SKM-1 (cell line): Measurements from ENCODE around the gene MYO10.
"Not testable (repeated sequence)": the region's sequence is repeated elsewhere in the genome, so short reads cannot be mapped to it uniquely, and the experiment has no call there.

Source experiments
- DNase-seq: peaks from one replicate; lab custom pipeline; 2025; ENCODE audit not compliant: unreplicated experiment; lab: John Stamatoyannopoulos, UW

Gene MYO10

GRCh38 chr5:16721151-16722096 is 214.7 kb downstream of the MYO10 start:
- no peak for DNase-seq

GRCh38 chr5:16718036-16718435 is 218.1 kb downstream of the MYO10 start:
- DNase-seq = not testable (repeated sequence)

DNA sequence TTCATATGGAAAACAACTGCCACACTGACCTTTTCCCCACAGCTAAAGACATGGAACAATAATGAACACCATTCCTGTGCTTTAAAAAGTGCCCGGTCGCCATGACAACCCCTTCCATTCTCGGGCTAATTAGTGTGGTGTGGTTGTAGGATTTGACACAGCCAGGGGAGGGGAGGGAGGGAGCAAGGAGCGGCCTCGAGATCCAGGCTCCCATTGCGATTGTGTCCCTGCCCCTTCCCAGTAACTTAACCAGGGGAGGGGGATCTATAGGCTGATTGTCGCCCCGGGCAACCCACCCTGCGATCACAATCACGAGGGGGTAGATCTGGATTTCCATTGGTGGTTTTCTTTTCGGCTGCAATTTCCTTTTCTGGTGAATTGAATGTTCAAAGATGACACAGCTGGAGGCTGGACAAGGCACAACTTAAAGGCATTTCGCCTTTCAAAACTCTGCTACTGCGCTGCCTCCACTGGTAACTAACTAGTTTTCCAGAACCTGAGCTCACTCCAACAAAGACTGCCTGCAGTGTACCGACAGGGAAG is 222.6 kb downstream of the MYO10 start:
- DNase-seq = no peak

DNA sequence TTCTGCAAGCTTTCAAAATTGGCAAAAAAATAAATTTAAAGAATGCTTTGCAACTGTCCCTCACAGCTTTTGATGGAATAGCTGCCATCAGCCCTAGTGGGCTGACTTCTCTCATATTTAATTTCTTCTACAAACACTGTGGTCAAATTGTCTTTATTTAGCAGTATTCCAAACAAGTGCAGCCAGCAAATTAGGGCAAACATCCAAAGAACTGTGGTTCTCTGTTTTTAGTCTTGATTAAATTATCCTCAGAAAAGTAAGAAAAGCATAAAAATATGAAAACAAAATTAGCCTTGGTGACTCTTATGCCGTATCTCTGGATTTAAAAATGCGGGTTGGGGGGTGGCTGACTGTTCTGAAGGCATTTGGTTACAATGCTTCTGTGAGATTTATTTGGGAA is 223.5 kb downstream of the MYO10 start:
- DNase-seq = no peak

DNA sequence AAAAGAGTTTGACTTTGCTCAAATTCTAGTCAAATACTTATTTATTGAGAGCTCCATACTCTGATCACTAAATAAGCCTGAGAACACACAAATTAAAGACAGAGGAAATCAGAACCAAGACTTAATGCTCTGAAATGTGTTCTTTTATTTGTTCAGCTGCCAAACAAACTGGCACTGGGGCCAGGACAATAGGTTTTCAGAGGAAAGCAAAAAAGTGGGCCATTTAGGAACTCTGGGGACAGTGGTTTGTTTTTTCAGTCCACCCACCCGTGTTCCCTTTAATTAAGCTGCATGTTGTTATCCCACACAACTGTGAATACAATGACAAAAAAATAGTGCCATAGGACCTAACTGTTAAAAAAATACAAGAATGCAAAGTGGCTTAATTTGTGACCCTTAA is 223.9 kb downstream of the MYO10 start:
- DNase-seq = no peak

- DNase-seq = no peak
These were observed 226.2 kb downstream of the MYO10 start for GRCh38 chr5:16709691-16710433.

- no peak for DNase-seq
These were observed 228.3 kb downstream of the MYO10 start for GRCh38 chr5:16707869-16708192.

GRCh38 chr5:16707168-16707868 is 228.8 kb downstream of the MYO10 start:
- no peak for DNase-seq

GRCh38 chr5:16704945-16705344 is 231.1 kb downstream of the MYO10 start:
- no peak for DNase-seq

DNA sequence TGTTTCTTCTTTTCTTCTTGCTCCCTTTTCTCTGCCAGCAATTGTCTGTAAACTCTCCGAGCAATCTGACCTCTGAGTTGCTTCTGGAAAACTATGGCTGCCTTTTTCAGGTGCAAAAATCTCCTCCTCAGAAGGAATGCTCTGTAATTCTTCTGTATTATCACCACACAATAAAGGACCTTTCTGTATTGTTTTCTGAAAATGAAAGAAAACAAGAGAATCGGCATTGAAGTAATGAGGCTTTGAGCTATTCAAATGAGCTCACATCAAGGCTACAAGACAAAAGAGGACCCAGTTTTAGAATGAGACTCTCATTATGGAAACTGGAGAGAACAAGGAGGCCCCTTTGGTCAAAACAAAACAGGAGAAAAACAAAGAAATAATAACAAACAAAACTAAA is 233.1 kb downstream of the MYO10 start:
- DNase-seq = no peak

GRCh38 chr5:16701134-16702099 is 234.7 kb downstream of the MYO10 start:
- DNase-seq = no peak

- no peak for DNase-seq
These were observed 236.0 kb downstream of the MYO10 start for GRCh38 chr5:16700081-16700480.

- DNase-seq = no peak
These were observed 240.3 kb downstream of the MYO10 start for GRCh38 chr5:16695779-16696178.

DNA sequence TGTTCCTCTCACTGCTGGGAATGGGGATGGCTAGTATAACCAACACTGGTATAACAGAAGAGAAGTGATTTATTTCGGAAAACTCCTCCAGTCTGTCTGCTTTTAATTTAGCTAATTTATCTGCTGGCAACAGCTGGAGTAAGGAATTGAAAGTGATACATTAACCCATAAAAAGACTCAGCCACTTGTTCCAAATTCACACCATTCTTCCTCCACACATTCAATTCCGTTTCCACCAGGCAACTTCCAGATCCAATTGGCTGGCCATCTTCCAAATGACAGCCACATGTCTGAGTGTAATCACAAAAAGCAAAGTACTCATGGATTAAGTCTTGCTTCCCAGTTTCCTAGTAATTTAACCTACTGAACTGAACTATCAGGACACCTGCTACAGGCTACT is 242.2 kb downstream of the MYO10 start:
- no peak for DNase-seq

- no peak for DNase-seq
These were observed 244.4 kb downstream of the MYO10 start for GRCh38 chr5:16691731-16692130.

GRCh38 chr5:16690243-16690852 is 245.7 kb downstream of the MYO10 start:
- DNase-seq = peak; percentile 44

GRCh38 chr5:16687898-16688297 is 248.2 kb downstream of the MYO10 start:
- DNase-seq = no peak

DNA sequence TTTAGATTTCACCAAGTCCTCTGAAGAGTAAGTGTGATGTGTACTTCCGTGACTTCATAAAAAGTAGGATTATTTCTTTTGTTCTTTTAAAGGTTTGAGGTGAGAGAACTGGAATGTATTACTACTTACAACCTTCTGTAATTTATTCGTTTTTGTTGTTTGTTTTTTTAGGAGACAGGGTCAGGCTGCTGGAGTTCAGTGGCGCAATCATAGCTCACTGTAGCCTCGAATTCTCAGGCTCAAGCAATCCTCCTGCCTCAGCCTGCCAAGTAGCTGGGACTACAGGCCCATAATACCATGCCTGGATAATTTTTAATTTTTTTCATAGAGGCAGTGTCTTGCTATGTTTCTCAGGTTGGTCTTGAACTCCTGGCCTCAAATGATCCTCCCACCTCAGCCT is 251.0 kb downstream of the MYO10 start:
- DNase-seq = no peak

DNA sequence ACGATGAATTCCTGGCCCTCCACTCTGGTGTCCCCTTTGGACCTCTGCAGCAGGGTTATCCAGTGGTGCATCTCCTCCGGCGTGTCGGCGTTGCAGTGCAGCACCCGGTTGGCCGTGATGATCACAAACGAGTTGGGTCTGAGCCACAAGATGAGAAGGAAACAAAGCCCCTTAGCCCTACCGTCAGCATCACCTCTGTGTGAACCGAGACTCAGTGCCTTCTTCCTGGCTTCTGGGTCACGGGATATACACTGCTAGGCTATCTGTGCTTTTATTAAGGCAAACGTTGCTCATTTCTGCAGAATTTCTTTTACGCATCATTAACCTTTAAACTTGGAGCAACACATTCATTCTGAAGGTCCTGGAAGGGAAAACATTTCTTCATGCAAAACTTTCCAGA is 254.2 kb downstream of the MYO10 start:
- DNase-seq = no peak

DNA sequence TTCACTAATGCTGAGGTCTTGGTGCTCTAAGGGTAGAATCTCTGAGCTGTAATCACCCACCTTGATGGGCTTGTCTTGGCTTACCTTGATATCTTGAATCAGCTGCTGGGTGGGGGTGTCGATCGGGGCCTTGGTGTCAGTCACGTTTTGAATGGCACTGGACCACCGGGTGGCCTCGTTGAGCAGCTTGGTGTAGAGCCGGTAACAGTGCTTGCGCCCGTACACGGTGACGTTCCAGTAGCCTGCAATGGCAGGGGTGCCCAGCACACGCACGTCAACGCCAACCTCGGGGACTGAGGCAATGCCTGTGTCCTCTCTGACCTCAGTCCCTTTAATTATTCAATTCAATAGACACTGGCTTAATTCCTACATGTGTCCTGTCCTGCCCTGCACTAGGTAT is 256.2 kb downstream of the MYO10 start:
- DNase-seq = no peak
